GM21737 (cell line): ENCODE measurements around the gene HSF5.

ENCODE experiments used
- ATAC-seq: cut with Tn5 transposase; IDR thresholded peaks from one replicate; pipeline ENCODE4 v1.9.1; 2021; ENCODE audit warnings: mild to moderate bottlenecking, moderate library complexity; ENCODE audit not compliant: unreplicated experiment

The HSF5 gene

DNA sequence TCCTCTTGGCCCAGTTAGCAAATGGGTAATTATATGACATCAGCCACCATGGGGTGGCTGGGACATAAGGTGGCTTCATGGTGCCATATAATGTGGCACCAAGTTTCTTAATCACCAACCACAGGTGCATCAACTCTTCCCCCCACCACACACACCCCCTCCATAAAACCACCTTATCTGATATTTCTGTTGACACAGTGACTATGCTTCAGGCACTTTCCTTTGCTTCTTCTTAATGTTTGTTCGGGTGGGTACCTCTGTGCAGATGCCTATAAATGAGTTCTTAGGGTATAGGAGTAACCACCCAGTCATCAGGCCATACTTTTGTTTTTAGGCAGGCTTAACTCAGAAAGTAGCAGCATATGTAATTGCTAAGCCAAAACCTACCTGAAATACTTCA, 100.4 kb downstream of the HSF5 start:
- ATAC-seq, result no peak

DNA sequence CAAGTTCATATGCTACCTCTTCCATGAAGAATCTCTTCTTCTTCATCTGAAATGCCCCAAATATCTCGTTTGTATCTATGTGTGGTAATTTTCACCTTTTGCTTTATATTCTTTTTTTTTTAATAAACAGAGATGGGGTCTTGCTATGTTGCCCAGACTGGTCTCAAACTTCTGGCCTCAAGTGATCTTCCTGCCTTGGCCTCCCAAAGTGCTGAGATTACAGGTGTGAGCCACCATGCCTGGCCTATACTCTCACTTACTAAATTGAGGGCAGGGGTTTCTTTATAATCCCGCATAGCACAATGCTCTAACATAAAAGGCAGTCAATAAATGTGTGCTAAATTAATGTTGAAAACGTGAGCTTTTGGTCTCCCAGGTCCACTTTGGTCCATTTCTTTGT, 101.5 kb downstream of the HSF5 start:
- ATAC-seq, result no peak

DNA sequence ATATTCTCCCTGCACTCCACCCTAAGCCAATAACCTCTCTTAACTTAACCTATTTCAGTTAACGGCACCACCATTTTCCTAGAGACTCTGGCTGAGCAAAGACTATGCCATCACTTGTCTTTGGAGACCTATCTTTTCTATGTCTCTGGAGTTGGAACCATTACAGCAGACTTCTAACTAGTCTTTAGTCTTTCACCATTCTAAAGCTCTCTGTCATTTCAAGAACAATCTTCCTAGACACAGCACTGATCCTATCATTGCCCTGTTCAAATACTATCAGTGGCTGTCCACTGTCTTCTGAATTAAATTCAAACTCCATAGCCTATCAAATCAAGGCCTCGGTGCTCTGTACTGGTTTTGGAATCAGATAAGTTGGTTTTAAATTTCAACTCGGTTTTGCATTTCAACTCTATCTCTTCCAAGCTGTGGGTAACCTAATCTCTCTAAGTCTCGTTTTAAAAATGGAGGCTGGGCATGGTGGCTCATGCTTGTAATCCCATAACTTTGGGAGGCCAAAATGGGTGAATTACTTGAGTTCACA, 102.8 kb downstream of the HSF5 start:
- no peak for ATAC-seq

DNA sequence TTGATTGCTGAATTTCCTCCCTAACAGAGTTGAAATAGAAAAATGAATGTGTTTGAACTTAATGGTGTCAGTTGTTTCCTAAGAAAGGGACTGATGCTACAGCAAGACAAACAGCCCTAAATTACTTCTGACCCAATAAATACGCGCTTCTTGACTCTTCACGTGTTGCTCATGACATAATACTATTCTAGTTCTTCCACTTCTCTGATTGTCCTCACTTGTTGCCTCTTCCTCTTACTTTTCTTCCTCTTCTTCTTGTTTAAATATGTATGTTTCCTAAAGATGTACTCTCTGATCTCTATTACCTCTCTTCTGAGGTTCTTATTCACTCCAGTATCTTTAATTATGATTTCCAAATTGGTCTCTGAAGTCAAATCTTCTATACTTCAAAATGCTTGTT, 103.3 kb downstream of the HSF5 start:
- no peak for ATAC-seq

DNA sequence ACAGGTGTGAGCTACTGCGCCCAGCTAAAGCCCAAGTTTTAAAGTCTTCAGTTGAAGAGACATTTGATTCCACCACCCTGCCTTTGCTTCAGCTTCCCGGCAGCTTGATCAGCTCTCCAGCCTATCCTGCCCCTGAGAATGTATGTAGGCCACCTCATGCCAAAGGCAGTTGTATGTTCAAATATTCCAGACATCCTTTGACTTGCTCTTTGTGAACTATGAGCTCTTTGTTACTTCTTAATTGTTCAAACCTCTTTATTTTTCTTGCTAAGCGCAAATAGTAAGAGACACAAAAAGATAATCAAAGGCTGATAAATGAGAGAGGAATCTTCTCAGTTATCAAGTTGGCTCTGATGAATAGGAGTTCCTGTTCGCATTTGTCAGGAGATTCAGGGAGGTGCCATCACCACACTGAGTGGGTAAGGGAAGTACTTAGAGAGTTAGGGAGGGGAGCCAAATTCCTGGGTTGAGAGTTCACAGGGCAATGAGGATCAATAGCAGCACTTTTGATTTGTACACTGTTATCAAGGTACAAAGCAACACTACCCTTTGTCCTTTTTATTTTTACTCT, 104.2 kb downstream of the HSF5 start:
- ATAC-seq, result no peak

DNA sequence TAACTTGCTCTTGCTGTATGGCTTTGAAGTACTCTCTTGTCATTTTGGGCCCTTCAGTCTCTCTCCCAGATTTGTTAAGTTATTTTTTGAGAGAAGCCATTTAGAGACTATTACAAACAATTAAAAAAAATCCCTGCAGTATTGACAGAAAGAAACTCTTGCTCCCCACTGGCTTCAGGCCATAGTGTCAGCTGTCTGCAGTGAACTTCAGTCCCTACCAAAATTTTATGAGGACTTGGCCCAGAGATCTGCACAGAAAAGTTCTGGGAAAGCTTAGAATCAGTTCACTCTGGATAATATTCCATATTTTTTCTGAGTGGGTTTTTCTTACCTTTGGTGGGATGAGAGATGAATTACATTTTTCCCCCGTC, 105.4 kb downstream of the HSF5 start:
- ATAC-seq, result no peak

DNA sequence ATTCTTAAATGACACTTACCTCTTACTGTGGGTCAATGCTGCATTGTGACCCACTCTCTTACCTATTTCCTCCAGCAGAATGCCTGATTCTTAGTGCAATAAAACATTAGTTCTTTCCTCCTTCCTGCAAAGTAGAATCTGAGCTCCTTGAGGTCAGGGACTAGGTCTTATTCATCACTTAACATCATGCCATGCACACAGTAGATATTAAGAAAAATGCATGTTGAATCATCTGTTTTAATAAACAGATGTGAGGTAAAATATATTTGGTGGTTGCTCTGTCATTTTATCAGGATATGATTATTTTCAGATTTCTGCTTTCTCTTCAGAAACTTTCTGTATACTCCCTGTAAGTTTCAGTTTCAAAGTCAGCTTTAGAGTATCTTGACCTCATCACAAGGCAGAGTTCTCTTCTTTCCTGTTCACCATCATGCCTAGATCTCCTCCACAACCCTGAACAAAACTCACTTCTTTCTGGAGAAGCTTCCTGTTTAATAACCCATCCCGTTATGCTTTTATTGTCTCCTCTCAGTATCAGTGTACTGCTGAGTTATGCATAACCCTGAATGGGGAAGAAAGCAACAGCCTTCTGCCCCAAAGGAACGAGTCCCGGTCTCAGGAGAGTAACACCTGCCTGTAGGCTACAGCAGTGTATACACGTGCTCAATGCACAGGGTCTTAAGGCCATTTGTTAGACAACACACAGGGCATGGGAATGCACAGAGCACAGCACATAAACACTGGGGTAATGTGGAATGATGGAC, 105.9 kb downstream of the HSF5 start:
- no peak for ATAC-seq

DNA sequence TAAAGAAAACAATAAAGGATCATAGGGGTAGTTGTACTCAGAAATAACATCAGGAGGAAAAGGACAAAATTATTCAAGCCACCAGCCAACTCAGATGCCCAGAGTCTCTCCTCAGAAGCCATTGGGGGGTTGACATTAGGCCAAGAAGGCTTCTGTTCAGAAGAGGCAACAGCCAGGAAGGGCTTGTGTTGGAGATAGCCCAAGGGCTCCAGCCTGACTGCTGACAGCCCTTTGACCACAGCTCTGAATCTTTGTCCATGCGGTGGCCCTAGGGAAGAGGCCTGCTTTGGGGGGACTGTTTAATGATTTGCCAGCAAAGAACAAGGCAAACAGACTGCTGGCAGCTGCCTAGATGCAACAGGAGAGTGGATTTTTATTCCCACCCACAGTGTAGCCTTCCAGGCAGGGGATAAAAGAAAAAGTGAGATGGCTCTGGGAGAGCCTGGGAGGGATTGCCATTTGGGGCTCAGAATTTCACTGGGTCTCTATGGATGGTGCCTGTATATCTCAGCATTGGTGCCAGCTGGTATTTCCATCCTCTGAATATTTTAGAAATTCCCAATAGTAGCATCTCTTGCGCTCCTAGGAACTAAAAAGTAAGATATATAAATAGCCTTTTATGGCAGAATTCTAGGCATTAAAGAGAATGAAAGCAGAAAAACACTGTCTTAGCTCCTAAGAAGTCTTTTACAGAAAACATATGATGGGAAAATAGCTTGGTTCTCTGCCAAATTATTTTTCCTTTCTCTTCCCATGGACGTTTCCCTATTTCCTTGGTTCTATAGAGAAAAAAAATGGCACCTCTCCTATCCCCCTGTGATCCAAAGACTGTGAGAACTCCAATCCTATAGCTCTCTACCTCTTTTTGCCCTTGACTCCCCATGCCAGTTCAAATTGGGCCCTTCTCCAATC, 106.8 kb downstream of the HSF5 start:
- ATAC-seq, result no peak

DNA sequence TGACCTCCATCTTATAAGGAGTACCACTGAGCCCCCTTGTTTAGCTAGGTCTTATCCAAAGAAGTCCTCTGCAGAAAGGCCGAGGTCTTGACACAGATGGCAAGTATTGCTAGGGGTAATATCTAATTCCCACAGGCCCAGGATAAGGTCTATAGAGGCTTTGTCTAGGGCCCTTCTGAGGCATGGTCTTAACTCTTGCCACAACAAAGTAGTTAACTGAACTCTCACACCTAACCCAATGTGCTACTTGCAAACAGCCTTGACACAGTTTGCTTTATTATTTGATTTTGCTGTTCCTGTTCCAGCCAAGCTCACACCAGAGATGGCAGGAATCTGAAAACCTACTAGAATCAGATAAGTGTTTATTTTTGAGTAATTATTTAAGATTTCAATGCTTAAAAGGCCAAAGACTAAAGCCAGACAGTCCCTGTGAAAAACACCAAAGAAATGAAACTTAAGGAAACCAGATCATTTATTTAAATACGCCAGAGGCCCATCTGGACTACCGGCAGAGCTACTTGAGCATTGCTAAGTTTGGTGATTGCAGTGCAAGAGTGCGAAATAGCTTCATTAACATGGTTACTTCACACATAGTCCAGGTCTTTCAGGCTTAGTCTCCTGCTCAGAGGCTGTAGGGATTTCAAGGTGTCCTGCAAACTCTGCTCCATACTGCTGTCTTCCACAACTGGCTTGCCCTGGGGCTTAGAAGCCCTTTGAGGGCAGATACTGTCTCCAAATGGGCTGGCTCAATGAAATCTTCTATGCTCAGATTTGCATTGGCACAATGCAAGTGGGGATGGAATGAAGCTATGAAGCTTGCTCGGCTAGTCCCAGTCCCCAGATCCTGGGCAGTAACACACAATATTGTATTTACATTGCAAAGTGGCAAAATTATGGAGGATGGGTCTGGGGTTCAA, 107.7 kb downstream of the HSF5 start:
- ATAC-seq, result no peak

DNA sequence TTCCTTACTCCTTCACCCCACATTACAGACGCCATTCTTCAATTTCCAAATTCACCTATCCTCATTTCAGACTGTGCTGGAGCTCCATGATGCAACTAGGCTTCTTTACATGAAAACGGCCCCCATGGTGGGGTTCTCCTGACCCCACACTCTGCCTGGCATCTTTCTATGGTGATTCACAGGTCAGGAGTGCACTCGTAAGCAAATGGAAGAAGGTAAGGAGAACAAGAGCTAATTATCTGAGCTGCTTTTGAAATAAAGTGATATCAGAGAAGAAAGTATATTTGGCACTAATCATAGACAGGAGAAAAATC, 108.7 kb downstream of the HSF5 start:
- ATAC-seq, result no peak

DNA sequence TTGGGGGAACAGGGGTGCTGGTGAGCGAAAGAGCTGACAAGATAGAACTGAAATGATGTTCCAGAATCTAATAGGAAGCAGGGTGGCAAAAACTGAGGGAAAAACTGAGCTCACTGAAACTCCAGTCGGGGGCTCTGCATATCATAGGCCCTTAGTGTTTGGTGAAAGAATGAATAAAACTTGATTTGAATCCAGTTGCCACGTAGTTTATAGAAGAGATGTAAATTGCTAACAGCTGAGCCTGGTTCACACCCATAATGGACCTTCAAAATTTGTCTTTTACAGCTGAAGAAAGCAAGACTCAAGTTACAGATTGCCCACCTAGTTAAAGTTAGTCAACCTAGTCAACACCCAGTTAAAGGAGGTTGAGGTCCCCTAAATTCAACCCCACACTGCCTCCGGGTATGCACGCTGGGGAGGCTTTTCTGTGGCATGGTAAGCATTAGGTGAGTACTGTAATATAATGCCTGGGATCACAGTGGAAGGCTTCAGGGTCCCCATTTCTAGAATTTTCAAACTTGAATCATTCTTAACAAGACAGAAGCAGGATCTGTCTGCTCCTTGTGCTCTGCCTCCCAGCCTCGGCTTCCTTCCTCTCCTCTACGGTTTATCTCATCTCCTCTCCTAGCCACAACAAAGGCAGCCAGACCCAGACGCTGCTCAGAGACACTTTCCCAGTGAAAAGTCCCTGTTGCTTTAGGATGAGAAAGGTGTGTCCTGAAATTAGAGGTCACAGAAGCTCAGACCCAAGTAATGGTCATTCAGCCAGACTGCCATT, 109.3 kb downstream of the HSF5 start:
- ATAC-seq, result no peak

DNA sequence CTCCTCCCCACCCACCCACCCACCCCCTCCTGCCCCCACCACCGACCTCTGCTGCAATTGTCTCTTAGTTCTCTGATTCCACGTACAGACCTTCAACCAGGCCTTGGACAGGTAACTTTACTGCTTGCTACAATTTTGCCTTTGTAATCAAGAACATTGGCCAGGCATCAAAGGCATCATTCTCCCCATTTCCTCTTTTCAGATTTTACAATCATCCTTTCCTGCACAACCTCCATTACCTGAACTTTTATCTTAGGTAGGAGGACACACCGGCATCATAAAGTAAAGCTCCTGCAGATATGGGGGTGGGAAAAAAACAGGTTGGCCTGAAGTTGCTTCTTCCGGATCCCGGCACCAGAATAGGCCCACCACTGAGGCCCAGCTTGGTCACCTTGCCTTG, 110.5 kb downstream of the HSF5 start:
- no peak for ATAC-seq

DNA sequence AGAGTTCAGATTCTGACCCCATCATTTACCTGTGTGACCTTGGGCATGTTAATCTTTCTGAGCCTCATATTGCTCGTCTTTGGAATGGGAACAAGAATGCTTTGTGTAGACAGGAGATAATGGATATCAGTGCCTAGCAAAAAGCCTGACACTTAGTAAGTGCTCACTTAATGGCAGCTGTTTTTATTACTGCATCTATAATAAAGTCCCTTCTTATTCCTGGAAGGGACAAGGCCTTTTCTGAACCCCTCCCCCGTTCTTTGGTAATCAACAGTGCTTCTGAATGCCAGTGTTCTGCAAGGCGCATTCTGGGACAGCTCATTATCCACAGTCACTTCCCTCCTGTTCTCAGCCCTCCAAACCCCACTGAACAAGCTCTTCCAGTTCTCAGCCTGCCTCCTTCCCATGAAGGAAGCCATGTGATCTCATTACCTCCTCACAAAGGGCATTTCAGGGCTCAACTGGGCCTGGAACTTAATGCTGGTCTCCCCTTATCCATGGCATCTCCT, 111.1 kb downstream of the HSF5 start:
- ATAC-seq, result no peak

DNA sequence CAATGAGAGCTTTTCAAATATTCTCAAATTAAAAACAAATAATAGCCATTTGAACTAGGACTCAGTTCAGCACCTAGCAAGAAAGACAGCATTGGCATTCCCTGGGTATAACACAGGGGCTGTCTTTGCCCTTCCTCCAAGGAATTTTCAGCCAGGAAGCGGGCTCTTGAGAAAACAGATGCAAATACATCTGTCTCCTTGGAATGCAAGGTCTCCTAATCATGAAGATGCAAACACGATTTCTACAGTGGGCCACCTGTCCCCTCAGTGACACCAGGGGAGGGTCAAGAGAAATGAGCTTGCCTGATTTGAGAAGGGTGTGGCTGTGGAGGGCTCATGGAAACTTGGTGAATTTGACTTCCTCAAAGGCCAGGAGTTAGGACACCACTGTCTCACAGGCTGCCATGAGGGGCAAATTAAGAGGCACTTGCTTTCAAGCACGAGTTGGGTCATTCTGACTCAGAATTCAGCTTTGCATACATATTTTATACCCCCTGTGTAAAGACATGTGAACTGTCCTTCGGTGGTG, 111.7 kb downstream of the HSF5 start:
- no peak for ATAC-seq

DNA sequence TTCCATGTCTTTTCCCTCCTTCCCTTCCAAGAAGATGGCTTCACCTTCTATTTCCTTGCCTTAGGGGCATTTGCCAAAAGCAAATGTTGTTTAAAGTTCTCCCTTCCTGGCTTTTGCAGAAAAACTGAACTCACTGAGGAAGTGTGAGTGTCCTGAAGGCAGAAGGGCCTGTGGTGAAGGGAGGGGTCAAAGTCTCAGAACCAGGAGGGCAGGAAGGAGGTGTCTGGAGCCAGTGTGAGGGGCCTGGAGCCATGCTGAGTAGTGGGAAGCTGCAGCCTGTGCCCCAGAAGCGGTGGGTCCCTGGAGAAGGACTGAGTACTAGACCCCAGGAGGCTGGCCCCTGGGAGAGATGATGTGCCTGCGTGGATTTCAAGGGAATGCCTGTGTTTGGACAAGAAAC, 112.4 kb downstream of the HSF5 start:
- no peak for ATAC-seq

DNA sequence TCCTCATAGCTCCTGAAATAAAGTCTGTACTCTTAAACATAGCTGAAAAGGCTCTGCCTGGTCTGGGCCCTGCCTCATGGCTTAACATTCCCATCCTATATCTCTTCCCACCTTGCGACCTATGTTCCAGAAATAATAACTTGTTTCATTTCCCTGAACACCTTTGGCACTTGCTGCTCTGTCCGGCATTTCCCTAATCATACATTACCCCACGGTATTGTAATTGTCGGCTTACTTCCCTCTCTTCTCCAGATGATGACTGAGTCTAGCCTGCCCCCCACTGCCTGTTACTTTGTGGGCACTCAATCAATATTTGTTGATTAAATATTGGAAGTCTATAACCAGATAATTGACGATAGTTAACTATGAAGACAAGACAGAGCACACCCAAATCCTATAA, 113.0 kb downstream of the HSF5 start:
- ATAC-seq, result no peak

DNA sequence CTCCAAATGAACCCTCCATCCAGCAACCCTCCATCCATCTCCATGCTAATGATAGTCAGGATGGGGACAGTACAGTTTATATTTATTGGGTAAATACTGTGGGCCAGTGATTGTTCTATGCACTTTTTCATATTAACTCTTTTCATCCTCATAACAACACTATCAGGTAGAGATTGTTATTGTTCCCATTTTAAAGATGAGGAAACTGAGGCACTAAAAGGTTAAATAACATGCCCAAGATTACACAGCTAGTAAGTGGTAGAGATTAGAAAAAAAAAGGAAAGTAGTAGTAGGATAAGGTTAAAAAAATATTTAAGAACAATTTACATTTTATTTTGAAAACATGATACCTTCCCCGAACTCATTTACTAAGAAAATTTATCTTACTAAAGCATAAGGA, 114.3 kb downstream of the HSF5 start:
- ATAC-seq, result no peak

DNA sequence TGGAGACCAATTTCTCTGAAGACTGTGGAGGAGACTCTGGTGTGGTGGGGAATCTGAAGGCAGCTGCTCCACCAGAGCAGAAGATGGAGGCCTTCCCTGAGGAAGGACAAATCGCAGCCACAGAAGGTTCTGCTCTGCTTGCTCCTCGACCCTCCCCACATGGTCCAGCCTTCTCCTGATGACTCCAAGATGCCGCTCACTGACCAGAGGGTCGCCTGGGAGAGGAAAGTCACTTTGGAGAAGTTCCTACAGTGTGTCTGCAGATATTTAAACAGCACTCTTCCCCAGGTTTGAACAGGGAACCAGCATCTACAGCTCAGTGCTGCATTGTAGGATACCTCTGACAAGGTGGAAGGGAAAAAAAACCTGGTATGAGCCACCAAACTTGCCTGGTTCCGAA, 115.2 kb downstream of the HSF5 start:
- no peak for ATAC-seq

DNA sequence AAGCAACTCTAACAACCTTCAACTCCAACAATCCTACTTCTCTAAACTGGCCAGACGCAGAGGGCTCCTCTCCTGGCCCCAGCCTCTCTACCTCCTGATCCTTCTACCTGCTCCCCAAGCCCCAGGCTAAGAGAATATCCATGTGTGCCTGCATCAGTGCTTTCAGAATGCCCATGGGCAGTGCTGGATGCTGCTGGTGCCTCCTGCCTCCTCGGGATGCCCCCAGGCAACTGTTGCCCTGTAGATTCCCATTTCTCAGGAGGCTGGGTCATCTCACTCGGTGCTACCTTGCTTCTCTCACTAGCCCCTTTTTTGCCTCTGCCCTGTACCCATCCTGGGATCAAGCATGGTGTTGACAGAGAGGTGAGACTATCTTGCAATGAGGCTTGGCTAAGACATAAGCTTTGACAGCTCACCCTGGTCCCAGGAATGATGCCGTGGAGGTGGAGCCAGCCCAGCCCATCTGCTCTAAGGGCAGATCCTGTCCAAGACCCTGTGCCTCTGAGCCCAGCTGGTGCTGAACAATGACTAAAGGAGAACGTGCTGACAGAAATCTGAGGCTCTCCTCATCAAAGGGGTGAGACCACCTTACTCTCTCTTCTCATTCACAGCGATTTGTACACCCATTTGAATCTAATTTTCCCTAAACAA, 116.8 kb downstream of the HSF5 start:
- no peak for ATAC-seq
